OCI-LY3 (cell line): ENCODE results near the gene TMBIM6.
"Not testable (repeated sequence)": the region's sequence is repeated elsewhere in the genome, so short reads cannot be mapped to it uniquely, and the experiment has no call there.

Experiments
- H2AFZ ChIP-seq: fragments of 200-600, 300-600 bp; shearing (Covaris generic); 2 replicates; pipeline ENCODE4 v1.6.0; 2014; ENCODE audit warnings: antibody characterized with exemption, low read depth, low read length
- H3K27ac ChIP-seq: fragments of 200-600, 300-600 bp; sonication (generic); 2 replicates; pipeline ENCODE4 v1.5.1; 2014; ENCODE audit warnings: mild to moderate bottlenecking, low read length, moderate library complexity, mixed read lengths
- H3K27me3 ChIP-seq: fragments of 200-600, 300-600 bp; sonication (generic); 2 replicates; pipeline ENCODE4 v1.6.1; 2014; ENCODE audit warnings: low read depth, low read length, mixed read lengths
- H3K36me3 ChIP-seq: fragments of 200-600, 300-600 bp; sonication (generic); replicated peaks from 2 replicates; pipeline ENCODE3; 2014; ENCODE audit warnings: low read depth, low read length, mixed read lengths
- H3K4me1 ChIP-seq: fragments of 300-600, 200-600 bp; sonication (generic); 2 replicates; pipeline ENCODE4 v1.6.1; 2014; ENCODE audit warnings: low read length, mixed read lengths
- H3K4me2 ChIP-seq: fragments of 200-600, 300-600 bp; sonication (generic); 2 replicates; pipeline ENCODE4 v1.6.1; 2014; ENCODE audit warnings: low read length, mixed read lengths
- H3K4me3 ChIP-seq: fragments of 300-600, 200-600 bp; sonication (generic); 2 replicates; pipeline ENCODE4 v1.5.1; 2014; ENCODE audit warnings: antibody characterized with exemption, mild to moderate bottlenecking, low read length, moderate library complexity
- H3K79me2 ChIP-seq: fragments of 300-600, 200-600 bp; shearing (Covaris generic); 2 replicates; pipeline ENCODE4 v1.6.1; 2014; ENCODE audit warnings: mild to moderate bottlenecking, low read length, mixed read lengths
- H3K9ac ChIP-seq: fragments of 300-600, 200-600 bp; shearing (Covaris generic); 2 replicates; pipeline ENCODE4 v1.6.0; 2014; ENCODE audit warnings: mild to moderate bottlenecking, low read length, moderate library complexity
- H3K9me3 ChIP-seq: fragments of 200-600, 300-600 bp; shearing (Covaris generic); 2 replicates; pipeline ENCODE4 v1.6.1; 2014; ENCODE audit warnings: low read length, mixed read lengths; ENCODE audit not compliant: insufficient read depth
- H4K20me1 ChIP-seq: fragments of 200-600, 300-600 bp; sonication (generic); 2 replicates; pipeline ENCODE4 v1.6.1; 2016; ENCODE audit warnings: low read length, mixed read lengths; ENCODE audit not compliant: insufficient read depth
- CTCF ChIP-seq: fragments of 200-600, 300-600 bp; sonication (generic); IDR thresholded peaks from 2 replicates; pipeline ENCODE4 v1.5.1; 2014; ENCODE audit warnings: antibody characterized with exemption, low read length, low read depth
- EZH2phosphoT487 ChIP-seq: fragments of 200-600 bp; shearing (Covaris generic); IDR thresholded peaks from 2 replicates; pipeline ENCODE4 v1.6.1; 2018; ENCODE audit warnings: antibody characterized with exemption, mixed run types, low read depth

The TMBIM6 gene

DNA sequence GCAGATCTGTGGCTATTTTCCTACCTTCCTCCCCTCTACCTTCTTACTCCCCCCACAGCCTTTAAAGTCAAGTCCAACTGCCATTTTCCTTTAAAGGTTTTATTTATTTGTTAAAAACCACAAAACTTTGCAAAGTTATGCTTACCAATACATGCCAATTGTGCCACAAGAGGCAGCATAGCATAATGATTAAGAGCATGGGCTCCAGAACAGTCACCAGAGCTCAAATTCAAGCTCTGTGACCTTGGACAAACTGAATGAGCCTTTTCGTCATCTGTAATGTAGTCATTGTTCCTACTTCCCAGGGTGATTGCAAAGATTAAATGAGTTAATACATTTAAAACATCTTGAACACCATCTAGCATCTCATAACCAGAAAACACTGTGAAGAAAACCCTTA, 21.1 kb upstream of the TMBIM6 start:
- H3K79me2 ChIP-seq, result no peaks in the 10 kb centered on the region
- H3K36me3 ChIP-seq, result no peaks in the 10 kb centered on the region
- no peaks in the 10 kb centered on the region for H4K20me1 ChIP-seq
- H3K4me3 ChIP-seq, result no peak overlapping the region
- no peak overlapping the region for H3K27ac ChIP-seq
- H3K4me2 ChIP-seq, result no peak overlapping the region
- H3K9ac ChIP-seq, result no peak overlapping the region
- H3K9me3 ChIP-seq, result no peaks in the 10 kb centered on the region
- H3K4me1 ChIP-seq, result peaks cover 13% of the 10 kb centered on the region
- TF ChIP-seq CTCF (peak; percentile 31; the same call in 1 of the 2 replicates), EZH2phosphoT487 (no peak)
- H3K27me3 ChIP-seq, result no peaks in the 10 kb centered on the region
- no peak overlapping the region for H2AFZ ChIP-seq

GRCh38 chr12:49721355-49721754, 20.0 kb upstream of the TMBIM6 start:
- not testable (repeated sequence) for H4K20me1 ChIP-seq, H3K27me3 ChIP-seq, H3K9me3 ChIP-seq, H3K4me2 ChIP-seq, H3K79me2 ChIP-seq, H3K4me1 ChIP-seq, H3K4me3 ChIP-seq, H3K27ac ChIP-seq, H3K36me3 ChIP-seq, H3K9ac ChIP-seq, H2AFZ ChIP-seq

DNA sequence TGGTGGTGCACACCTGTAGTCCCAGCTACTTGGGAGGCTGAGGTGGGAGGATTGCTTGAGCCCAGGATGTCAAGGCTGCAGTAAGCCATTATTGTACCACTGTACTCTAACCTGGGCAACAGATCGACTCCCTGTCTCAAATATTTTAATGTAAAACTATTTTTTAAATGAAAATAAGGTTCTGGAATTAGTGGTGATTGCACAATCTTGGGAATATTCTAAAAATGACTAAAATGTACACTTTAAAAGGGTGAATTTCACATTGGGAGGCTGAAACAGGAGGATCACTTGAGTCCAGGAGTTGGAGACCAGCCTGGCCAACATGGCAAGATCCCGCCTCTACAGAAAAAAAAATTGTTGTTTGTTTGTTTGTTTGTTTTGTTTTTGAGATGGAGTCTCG, 12.9 kb upstream of the TMBIM6 start:
- Histone ChIP-seq H3K4me3 (no peak overlapping the region), H3K4me1 (no peaks in the 10 kb centered on the region), H3K79me2 (no peaks in the 10 kb centered on the region), H3K4me2 (no peak overlapping the region), H3K27ac (no peak overlapping the region), H3K27me3 (no peaks in the 10 kb centered on the region; the same call in 1 of the 2 replicates), H3K9me3 (no peaks in the 10 kb centered on the region), H4K20me1 (no peaks in the 10 kb centered on the region), H2AFZ (no peak overlapping the region), H3K36me3 (no peaks in the 10 kb centered on the region), H3K9ac (no peak overlapping the region)
- TF ChIP-seq EZH2phosphoT487 (no peak), CTCF (no peak)

- no peaks in the 10 kb centered on the region; the same call in 1 of the 2 replicates for H3K27me3 ChIP-seq
- H3K4me1 ChIP-seq, result no peaks in the 10 kb centered on the region
- no peaks in the 10 kb centered on the region for H3K36me3 ChIP-seq
- H3K27ac ChIP-seq, result no peak overlapping the region
- TF ChIP-seq EZH2phosphoT487 (no peak), CTCF (no peak)
- H2AFZ ChIP-seq, result no peak overlapping the region
- no peak overlapping the region for H3K9ac ChIP-seq
- H3K79me2 ChIP-seq, result no peaks in the 10 kb centered on the region
- no peak overlapping the region for H3K4me3 ChIP-seq
- H4K20me1 ChIP-seq, result no peaks in the 10 kb centered on the region
- no peak overlapping the region for H3K4me2 ChIP-seq
- no peaks in the 10 kb centered on the region for H3K9me3 ChIP-seq
These were observed 11.3 kb upstream of the TMBIM6 start for GRCh38 chr12:49730050-49730449.
